ENCODE measurements around the gene ZDHHC22.

The ZDHHC22 gene

GRCh38 chr14:77128414-77128891, 13.1 kb downstream of the ZDHHC22 start:
- Histone ChIP-seq H3K9me3 (ENCODE audit: control insufficient read depth, low read length) (no peaks in the 10 kb centered on the region), H3K4me1 (ENCODE audit: control insufficient read depth, insufficient read depth, low read length, poor library complexity, severe bottlenecking) (peaks cover 16% of the 10 kb centered on the region), H3K4me3 (ENCODE audit: insufficient read depth, low read depth, low read length, poor library complexity, severe bottlenecking) (no peak overlapping the region), H3K27me3 (replicated peaks; ENCODE audit: control insufficient read depth, insufficient read depth, low read length, poor library complexity, severe bottlenecking) (no peaks in the 10 kb centered on the region), H3K27ac (ENCODE audit: insufficient read depth, low read length, poor library complexity, severe bottlenecking) (no peak overlapping the region), H3K36me3 (ENCODE audit: control insufficient read depth, insufficient read depth, low read length) (no peaks in the 10 kb centered on the region)
- no peak for DNase-seq

GRCh38 chr14:77126461-77126990, 15.1 kb downstream of the ZDHHC22 start:
- no peak overlapping the region for H3K27ac ChIP-seq (ENCODE audit: insufficient read depth, low read length, poor library complexity, severe bottlenecking)
- peaks cover 18% of the 10 kb centered on the region for H3K4me1 ChIP-seq (ENCODE audit: control insufficient read depth, insufficient read depth, low read length, poor library complexity, severe bottlenecking)
- no peak overlapping the region for H3K4me3 ChIP-seq (ENCODE audit: insufficient read depth, low read depth, low read length, poor library complexity, severe bottlenecking)
- no peaks in the 10 kb centered on the region for H3K9me3 ChIP-seq (ENCODE audit: control insufficient read depth, low read length)
- no peaks in the 10 kb centered on the region for H3K27me3 ChIP-seq (replicated peaks; ENCODE audit: control insufficient read depth, insufficient read depth, low read length, poor library complexity, severe bottlenecking)
- H3K36me3 ChIP-seq (ENCODE audit: control insufficient read depth, insufficient read depth, low read length): no peaks in the 10 kb centered on the region
- DNase-seq: no peak

- Histone ChIP-seq H3K27me3 (replicated peaks; ENCODE audit: control insufficient read depth, insufficient read depth, low read length, poor library complexity, severe bottlenecking) (no peaks in the 10 kb centered on the region), H3K27ac (ENCODE audit: insufficient read depth, low read length, poor library complexity, severe bottlenecking) (no peak overlapping the region), H3K4me1 (ENCODE audit: control insufficient read depth, insufficient read depth, low read length, poor library complexity, severe bottlenecking) (peaks cover 23% of the 10 kb centered on the region), H3K36me3 (ENCODE audit: control insufficient read depth, insufficient read depth, low read length) (no peaks in the 10 kb centered on the region), H3K9me3 (ENCODE audit: control insufficient read depth, low read length) (no peaks in the 10 kb centered on the region), H3K4me3 (ENCODE audit: insufficient read depth, low read depth, low read length, poor library complexity, severe bottlenecking) (no peak overlapping the region)
- no peak for DNase-seq
Measured at GRCh38 chr14:77125823-77126325, 15.7 kb downstream of the ZDHHC22 start.

GRCh38 chr14:77125281-77125801, 16.2 kb downstream of the ZDHHC22 start:
- H3K4me1 ChIP-seq (ENCODE audit: control insufficient read depth, insufficient read depth, low read length, poor library complexity, severe bottlenecking): peaks cover 27% of the 10 kb centered on the region

GRCh38 chr14:77124345-77125280, 17.0 kb downstream of the ZDHHC22 start:
- H3K4me1 ChIP-seq (ENCODE audit: control insufficient read depth, insufficient read depth, low read length, poor library complexity, severe bottlenecking): peaks cover 27% of the 10 kb centered on the region
- peak; percentile 17 to 61 (median 60) for DNase-seq
- H3K36me3 ChIP-seq (ENCODE audit: control insufficient read depth, insufficient read depth, low read length): no peaks in the 10 kb centered on the region
- no peaks in the 10 kb centered on the region for H3K9me3 ChIP-seq (ENCODE audit: control insufficient read depth, low read length)
- H3K27ac ChIP-seq (ENCODE audit: insufficient read depth, low read length, poor library complexity, severe bottlenecking): peak overlapping the region; percentile 53
- H3K4me3 ChIP-seq (ENCODE audit: insufficient read depth, low read depth, low read length, poor library complexity, severe bottlenecking): peak overlapping the region; percentile 68
- no peaks in the 10 kb centered on the region for H3K27me3 ChIP-seq (replicated peaks; ENCODE audit: control insufficient read depth, insufficient read depth, low read length, poor library complexity, severe bottlenecking)

More at GRCh38 chr14:77125281-77125801, 16.2 kb downstream of the ZDHHC22 start:
- H3K4me3 ChIP-seq (ENCODE audit: insufficient read depth, low read depth, low read length, poor library complexity, severe bottlenecking): peak overlapping the region; percentile 68
- H3K36me3 ChIP-seq (ENCODE audit: control insufficient read depth, insufficient read depth, low read length): no peaks in the 10 kb centered on the region
- H3K27ac ChIP-seq (ENCODE audit: insufficient read depth, low read length, poor library complexity, severe bottlenecking): no peak overlapping the region
- H3K9me3 ChIP-seq (ENCODE audit: control insufficient read depth, low read length): no peaks in the 10 kb centered on the region
- no peaks in the 10 kb centered on the region for H3K27me3 ChIP-seq (replicated peaks; ENCODE audit: control insufficient read depth, insufficient read depth, low read length, poor library complexity, severe bottlenecking)
- DNase-seq: no peak

- peak overlapping the region; percentile 48 for H3K27ac ChIP-seq (ENCODE audit: insufficient read depth, low read length, poor library complexity, severe bottlenecking)
- no peaks in the 10 kb centered on the region for H3K36me3 ChIP-seq (ENCODE audit: control insufficient read depth, insufficient read depth, low read length)
- H3K4me3 ChIP-seq (ENCODE audit: insufficient read depth, low read depth, low read length, poor library complexity, severe bottlenecking): peak overlapping the region; percentile 68
- H3K27me3 ChIP-seq (replicated peaks; ENCODE audit: control insufficient read depth, insufficient read depth, low read length, poor library complexity, severe bottlenecking): no peaks in the 10 kb centered on the region
- DNase-seq: no peak
- H3K9me3 ChIP-seq (ENCODE audit: control insufficient read depth, low read length): no peaks in the 10 kb centered on the region
- peaks cover 27% of the 10 kb centered on the region for H3K4me1 ChIP-seq (ENCODE audit: control insufficient read depth, insufficient read depth, low read length, poor library complexity, severe bottlenecking)
Measured at GRCh38 chr14:77123381-77124325, 17.9 kb downstream of the ZDHHC22 start.

GRCh38 chr14:77122526-77123125, 19.0 kb downstream of the ZDHHC22 start:
- peak overlapping the region; percentile 70 for H3K27ac ChIP-seq (ENCODE audit: insufficient read depth, low read length, poor library complexity, severe bottlenecking)
- peaks cover 27% of the 10 kb centered on the region for H3K4me1 ChIP-seq (ENCODE audit: control insufficient read depth, insufficient read depth, low read length, poor library complexity, severe bottlenecking)
- H3K27me3 ChIP-seq (replicated peaks; ENCODE audit: control insufficient read depth, insufficient read depth, low read length, poor library complexity, severe bottlenecking): no peaks in the 10 kb centered on the region

GRCh38 chr14:77120771-77121743, 20.5 kb downstream of the ZDHHC22 start:
- Histone ChIP-seq H3K4me1 (ENCODE audit: control insufficient read depth, insufficient read depth, low read length, poor library complexity, severe bottlenecking) (peaks cover 27% of the 10 kb centered on the region), H3K36me3 (ENCODE audit: control insufficient read depth, insufficient read depth, low read length) (no peaks in the 10 kb centered on the region), H3K27ac (ENCODE audit: insufficient read depth, low read length, poor library complexity, severe bottlenecking) (peak overlapping the region; percentile 70), H3K9me3 (ENCODE audit: control insufficient read depth, low read length) (no peaks in the 10 kb centered on the region), H3K4me3 (ENCODE audit: insufficient read depth, low read depth, low read length, poor library complexity, severe bottlenecking) (peak overlapping the region; percentile 19), H3K27me3 (replicated peaks; ENCODE audit: control insufficient read depth, insufficient read depth, low read length, poor library complexity, severe bottlenecking) (no peaks in the 10 kb centered on the region)
- DNase-seq: peak in 2 of 3 donors; percentile 32 to 46

More at GRCh38 chr14:77122526-77123125, 19.0 kb downstream of the ZDHHC22 start:
- Histone ChIP-seq H3K36me3 (ENCODE audit: control insufficient read depth, insufficient read depth, low read length) (no peaks in the 10 kb centered on the region), H3K9me3 (ENCODE audit: control insufficient read depth, low read length) (no peaks in the 10 kb centered on the region), H3K4me3 (ENCODE audit: insufficient read depth, low read depth, low read length, poor library complexity, severe bottlenecking) (no peak overlapping the region)
- no peak for DNase-seq
